Transverse colon (tissue), 4 donors: ENCODE data around the gene C2orf92. TPM values are rescaled to one million over a fixed set of nuclear protein-coding genes. Genes with fewer than 3 reads are reported as not detected.

ENCODE experiments used
- DNase-seq: peaks from one replicate; pipeline ENCODE4 v3.0.0-alpha.2; 2019
- H3K27ac ChIP-seq, 4 donors: fragments of 200-600 bp; sonication (generic); 2 replicates each; pipeline ENCODE4 v1.5.1; 2016 to 2018; ENCODE audit warnings: inconsistent platforms in 4 of 4
- H3K27me3 ChIP-seq: fragments of 200-600 bp; sonication (generic); 2 replicates; pipeline ENCODE4 v1.5.1; 2017; ENCODE audit warnings: inconsistent platforms
- H3K36me3 ChIP-seq, 4 donors: fragments of 200-600 bp; sonication (generic); 2 replicates each; pipeline ENCODE4 v1.5.1; 2017 to 2019; ENCODE audit warnings: inconsistent platforms in 4 of 4
- H3K4me1 ChIP-seq, 4 donors: fragments of 200-600 bp; sonication (generic); 2 replicates each; pipeline ENCODE4 v1.5.1; 2017 to 2020; ENCODE audit warnings: inconsistent platforms in 4 of 4
- H3K4me3 ChIP-seq, 4 donors: fragments of 200-600 bp; sonication (generic); 1 replicate in 1 of 4; 2 replicates in 3 of 4; pipeline versions ENCODE4 v1.5.1 to v1.6.1; 2017 to 2019; ENCODE audit warnings: inconsistent platforms in 4 of 4
- H3K9me3 ChIP-seq, 2 donors: fragments of 200-600 bp; sonication (generic); 2 replicates each; pipeline ENCODE4 v1.5.1; 2017 to 2019; ENCODE audit warnings: inconsistent platforms in 2 of 2
- CTCF ChIP-seq, 5 experiments: fragments of 200-600 bp in 3 of 5; fragments of 450-650 bp in 2 of 5; sonication (generic) in 3 of 5; IDR thresholded peaks; 1 replicate in 2 of 5; 2 replicates in 3 of 5; pipeline ENCODE4 v1.5.1; 2016 to 2017; ENCODE audit warnings: antibody characterized with exemption in 5 of 5, inconsistent platforms in 3 of 5, mild to moderate bottlenecking in 2 of 5, moderate library complexity in 1 of 5
- EP300 ChIP-seq: sonication (generic); formaldehyde crosslinking; IDR thresholded peaks from one replicate; pipeline ENCODE4 v1.6.1; 2017; ENCODE audit warnings: antibody characterized with exemption, low read depth
- POLR2A ChIP-seq: fragments of 450-650 bp; IDR thresholded peaks from one replicate; pipeline ENCODE4 v1.6.1; 2016; ENCODE audit warnings: antibody characterized with exemption, mild to moderate bottlenecking, moderate library complexity
- POLR2AphosphoS5 ChIP-seq, 3 donors: sonication (generic); formaldehyde crosslinking; IDR thresholded peaks; one replicate each; pipeline ENCODE4 v1.6.1; 2016; ENCODE audit warnings: antibody characterized with exemption in 3 of 3
- WGBS, 2 donors: methylation state at CpG; one replicate each; pipeline ENCODE4 v1.1.5; 2018; ENCODE audit warnings: low coverage in 1 of 2; 5-methylcytosine and 5-hydroxymethylcytosine counted together
- in situ Hi-C, 4 donors: fragments of 200-750 bp; cut with MboI; loops; one replicate each; pipeline versions ENCODE4 v1.15.0 to v1.15.1; 2017; ENCODE audit warnings: low sequenced_read_pairs in 3 of 4, low pct_ligation_motif_present in 1 of 4, low pct_unique_long_range_greater_than_20kb in 1 of 4
- intact Hi-C: fragments of 100-400 bp; cut with DNase I; formaldehyde crosslinking; loops from one replicate; pipeline ENCODE4 v1.15.1; 2023; ENCODE audit warnings: low total_unique reads
- total RNA-seq, 4 donors: library from RNA; depleted of rRNA; stranded (reverse); fragments of >200 nt; gene quantifications; one replicate each; pipeline ENCODE4 v1.1.0, GENCODE V29; 2016

Gene C2orf92
- total RNA-seq, 4 donors from 2014 or later = 13.8 to 27.3 (median 17.9) TPM

GRCh38 chr2:97714950-97715652 is 45.6 kb downstream of the C2orf92 start:
- no peaks in the 10 kb centered on the region for H3K9me3 ChIP-seq
- in situ Hi-C loops = no loop called here
- H3K4me1 ChIP-seq = no peaks in the 10 kb centered on the region
- 80 to 82% methylated on average over 2 to 10 of the region's 13 CpGs for WGBS, 2 donors
- TF ChIP-seq CTCF (IDR thresholded peaks at IDR 0.05) = no peak
- TF ChIP-seq POLR2A = no peak
- no peak for TF ChIP-seq POLR2AphosphoS5 (IDR thresholded peaks at IDR 0.05)
- TF ChIP-seq EP300 = no peak
- H3K27ac ChIP-seq = peak overlapping the region in 1 of 4 donors; percentile 51
- intact Hi-C loops = no loop called here
- H3K4me3 ChIP-seq = peak overlapping the region in 1 of 4 donors; percentile 19
- no peaks in the 10 kb centered on the region for H3K27me3 ChIP-seq
- DNase-seq = no peak
- no peaks in the 10 kb centered on the region for H3K36me3 ChIP-seq

DNA sequence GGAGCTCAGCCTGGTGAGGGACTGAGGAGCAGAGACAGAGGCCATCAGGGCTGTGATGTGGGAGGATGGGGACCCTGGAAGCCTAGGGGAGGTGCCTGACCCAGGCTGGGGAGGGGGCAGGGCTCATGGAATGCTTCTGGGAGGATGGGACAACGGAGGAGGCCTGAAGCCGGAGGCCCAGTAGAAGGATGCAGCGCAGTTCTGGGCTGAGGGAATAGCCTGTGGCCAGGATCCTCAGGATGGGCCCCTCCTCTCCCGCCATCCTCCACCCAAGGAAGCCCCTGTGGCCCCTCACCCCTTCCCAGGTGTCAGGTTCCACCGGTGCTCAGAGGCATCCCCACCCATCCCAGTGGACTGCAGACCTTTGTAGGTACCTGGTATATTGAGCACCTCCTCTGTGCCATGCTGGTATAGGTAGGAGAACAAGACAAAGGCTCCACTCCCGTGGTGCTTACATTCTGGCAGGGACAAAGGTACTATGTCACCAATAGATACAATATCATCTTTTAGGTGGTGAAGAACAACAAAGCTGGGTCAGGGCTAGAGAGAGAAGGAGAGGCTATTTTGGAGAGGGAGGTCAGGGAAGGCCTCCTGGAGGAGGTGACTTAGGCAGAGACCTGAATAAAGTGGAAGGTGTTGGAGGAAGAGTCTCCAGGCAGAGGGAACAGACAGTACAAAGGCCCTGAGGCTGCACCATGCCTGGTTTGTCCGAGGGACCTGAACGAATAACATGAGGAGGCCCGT is 46.6 kb downstream of the C2orf92 start:
- intact Hi-C loops = no loop called here
- no peak for DNase-seq
- in situ Hi-C loops = no loop called here
- H3K27me3 ChIP-seq = no peaks in the 10 kb centered on the region
- no peak overlapping the region for H3K27ac ChIP-seq
- H3K9me3 ChIP-seq = no peaks in the 10 kb centered on the region
- WGBS, 2 donors = 83 to 90% methylated on average over 3 to 9 of the region's 9 CpGs
- no peaks in the 10 kb centered on the region for H3K36me3 ChIP-seq
- no peak overlapping the region for H3K4me3 ChIP-seq
- no peaks in the 10 kb centered on the region for H3K4me1 ChIP-seq
- no peak for TF ChIP-seq POLR2AphosphoS5 (IDR thresholded peaks at IDR 0.05)
- TF ChIP-seq EP300 = no peak
- TF ChIP-seq POLR2A = no peak
- TF ChIP-seq CTCF (IDR thresholded peaks at IDR 0.05) = no peak

DNA sequence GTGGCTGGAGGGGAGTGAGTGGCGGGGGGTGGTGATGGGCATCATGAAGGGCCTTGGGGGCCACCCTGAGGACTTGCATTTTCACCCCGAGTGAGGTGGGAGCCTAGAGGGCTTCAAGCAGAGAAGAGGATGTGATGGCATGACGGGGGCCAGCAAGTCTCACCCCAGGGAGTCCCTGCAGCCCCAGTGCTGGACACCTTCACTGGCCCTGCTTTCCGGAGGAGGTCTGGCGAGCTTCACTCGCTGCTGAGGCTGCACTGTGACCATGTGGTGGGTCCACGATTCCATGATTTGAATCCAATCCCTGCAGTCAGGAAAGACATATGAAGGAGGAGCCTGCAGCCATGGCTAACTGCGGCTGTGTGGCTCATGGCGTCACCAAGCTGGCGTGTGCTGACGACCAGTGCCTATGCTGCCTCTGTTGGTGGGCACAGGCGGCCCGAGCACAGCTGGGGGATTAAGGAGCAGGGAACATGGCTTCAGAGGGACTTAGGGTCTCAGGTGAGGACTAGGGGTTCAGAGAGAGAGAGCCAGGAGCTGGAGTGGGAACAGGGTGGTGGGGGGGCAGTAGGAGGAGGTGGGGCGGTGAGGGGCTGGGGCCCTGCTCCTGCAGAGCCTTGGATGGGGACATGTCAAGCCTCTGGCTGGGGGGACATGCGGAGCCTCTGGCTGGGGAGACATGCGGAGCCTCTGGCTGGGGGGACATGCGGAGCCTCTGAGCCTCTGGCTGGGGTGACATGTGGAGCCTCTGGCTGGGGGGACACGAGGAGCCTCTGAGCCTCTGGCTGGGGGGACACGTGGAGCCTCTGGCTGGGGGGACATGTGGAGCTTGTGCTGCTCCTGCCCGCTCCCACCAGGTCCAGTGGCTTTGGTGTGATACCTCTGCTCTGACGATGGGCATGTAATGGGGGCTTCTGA is 47.4 kb downstream of the C2orf92 start:
- 87% methylated on average over 20 of the region's 21 CpGs; no CpG with 5 or more reads in 1 of the 2 donors for WGBS, 2 donors
- no peaks in the 10 kb centered on the region for H3K4me1 ChIP-seq
- no peaks in the 10 kb centered on the region for H3K36me3 ChIP-seq
- no peaks in the 10 kb centered on the region for H3K27me3 ChIP-seq
- intact Hi-C loops (no loop called here), in situ Hi-C loops (no loop called here)
- H3K27ac ChIP-seq = no peak overlapping the region
- H3K9me3 ChIP-seq = no peaks in the 10 kb centered on the region
- no peak for DNase-seq
- H3K4me3 ChIP-seq = no peak overlapping the region
- TF ChIP-seq CTCF (IDR thresholded peaks at IDR 0.05) (no peak), POLR2AphosphoS5 (IDR thresholded peaks at IDR 0.05) (no peak), POLR2A (no peak), EP300 (no peak)

GRCh38 chr2:97717613-97717995 is 48.1 kb downstream of the C2orf92 start:
- WGBS, 2 donors = 77 to 80% methylated on average over 2 to 3 of the region's 3 CpGs
- H3K9me3 ChIP-seq = no peaks in the 10 kb centered on the region
- TF ChIP-seq POLR2AphosphoS5 (IDR thresholded peaks at IDR 0.05) = no peak
- no peak for TF ChIP-seq EP300

More at GRCh38 chr2:97717613-97717995, 48.1 kb downstream of the C2orf92 start:
- intact Hi-C loops = no loop called here
- Histone ChIP-seq H3K27me3 (no peaks in the 10 kb centered on the region), H3K4me3 (no peak overlapping the region), H3K36me3 (no peaks in the 10 kb centered on the region), H3K4me1 (no peaks in the 10 kb centered on the region), H3K27ac (no peak overlapping the region)
- no peak for DNase-seq
- in situ Hi-C loops = no loop called here
